B cell (primary cell): Measurements from ENCODE around the gene CAMTA1. TPM values are rescaled to one million over a fixed set of nuclear protein-coding genes. Genes with fewer than 3 reads are reported as not detected.

Experiments
- ATAC-seq: fragments of 200-7000 bp; cut with Tn5 transposase; one replicate; pipeline ENCODE4 v1.10.0; 2021; ENCODE audit warnings: low read depth, mild to moderate bottlenecking, moderate number of reproducible peaks, moderate library complexity
- CTCF ChIA-PET: fragments of 350-600 bp; sonication (Branson Sonifier 250); formaldehyde crosslinking; loops from one replicate; lab custom pipeline; 2021; ENCODE audit warnings: antibody characterized with exemption, inconsistent platforms; lab: Charles Lee
- POLR2A ChIA-PET: fragments of 350-600 bp; sonication (Branson Sonifier 250); formaldehyde crosslinking; loops from one replicate; lab custom pipeline; 2021; ENCODE audit warnings: antibody characterized with exemption; lab: Charles Lee
- DNase-seq: peaks from one replicate; pipeline ENCODE4 v3.0.0; 2013
- H2AFZ ChIP-seq: 2 replicates; pipeline ENCODE4 v1.6.1; 2012; ENCODE audit warnings: mild to moderate bottlenecking, low read depth, low read length; ENCODE audit not compliant: insufficient read depth, poor library complexity, severe bottlenecking
- H3K27ac ChIP-seq, 2 donors: 1 replicate in 1 of 2; 2 replicates in 1 of 2; pipeline ENCODE4 v1.5.1; 2012 to 2013; ENCODE audit warnings: low read length in 2 of 2, mild to moderate bottlenecking in 2 of 2, moderate library complexity in 1 of 2
- H3K27me3 ChIP-seq, 4 experiments: fragments of 200-600 bp in 1 of 4; sonication (generic) in 1 of 4; replicated peaks in 1 of 4; 1 replicate in 2 of 4; 2 replicates in 2 of 4; pipeline versions ENCODE4 v1.6.1 to v1.7.0; 2013 to 2016; ENCODE audit warnings: low read length in 3 of 4, mild to moderate bottlenecking in 2 of 4, mixed read lengths in 1 of 4, moderate library complexity in 1 of 4; ENCODE audit not compliant: insufficient read depth in 4 of 4, control insufficient read depth in 3 of 4; ENCODE audit errors: control extremely low read depth in 1 of 4
- H3K36me3 ChIP-seq, 2 experiments: replicated peaks in 1 of 2; 1 replicate in 1 of 2; 2 replicates in 1 of 2; pipeline versions ENCODE4 v1.6.1 to v1.7.1; 2013; ENCODE audit warnings: low read length in 1 of 2; ENCODE audit not compliant: insufficient read depth in 2 of 2, control insufficient read depth in 1 of 2; ENCODE audit errors: control extremely low read depth in 1 of 2, extremely low read depth in 1 of 2
- H3K4me1 ChIP-seq, 2 donors: fragments of 200-600 bp in 1 of 2; sonication (generic) in 1 of 2; 1 replicate in 1 of 2; 2 replicates in 1 of 2; pipeline versions ENCODE4 v1.5.1 to v1.6.1; 2013 to 2017; ENCODE audit warnings: low read length in 2 of 2; ENCODE audit not compliant: control insufficient read depth in 2 of 2, insufficient read depth in 2 of 2
- H3K4me2 ChIP-seq: replicated peaks from 2 replicates; pipeline ENCODE3; 2012; ENCODE audit warnings: mild to moderate bottlenecking, low read depth, low read length; ENCODE audit not compliant: poor library complexity, severe bottlenecking
- H3K4me3 ChIP-seq, 5 experiments: fragments of 200-600 bp in 1 of 5; sonication (generic) in 1 of 5; 1 replicate in 3 of 5; 2 replicates in 2 of 5; pipeline versions ENCODE4 v1.5.1 to v1.7.0; 2011 to 2016; ENCODE audit warnings: low read length in 4 of 5, mild to moderate bottlenecking in 4 of 5, low read depth in 2 of 5, control low read depth in 1 of 5, moderate library complexity in 1 of 5; ENCODE audit not compliant: insufficient read depth in 1 of 5; ENCODE audit errors: control extremely low read depth in 1 of 5, extremely low read depth in 1 of 5
- H3K79me2 ChIP-seq: fragments of 200-600 bp; sonication (generic); one replicate; pipeline ENCODE4 v1.6.0; 2016; ENCODE audit warnings: low read length; ENCODE audit not compliant: control insufficient read depth, insufficient read depth
- H3K9ac ChIP-seq: fragments of 200-600 bp; sonication (generic); 2 replicates; pipeline ENCODE4 v1.6.1; 2017; ENCODE audit warnings: mild to moderate bottlenecking, low read length, moderate library complexity
- H3K9me3 ChIP-seq, 3 donors: one replicate each; pipeline versions ENCODE4 v1.6.1 to v1.7.1; 2013; ENCODE audit warnings: low read length in 2 of 3; ENCODE audit not compliant: control insufficient read depth in 2 of 3, insufficient read depth in 1 of 3; ENCODE audit errors: control extremely low read depth in 1 of 3
- H4K20me1 ChIP-seq: 2 replicates; pipeline ENCODE4 v1.6.0; 2012; ENCODE audit warnings: mild to moderate bottlenecking, low read length; ENCODE audit not compliant: insufficient read depth, control insufficient read depth, poor library complexity, severe bottlenecking
- H3K27ac Mint-ChIP-seq: one replicate; pipeline ENCODE4 v1.8.0; 2021; ENCODE audit warnings: mixed read lengths
- H3K27me3 Mint-ChIP-seq: one replicate; pipeline ENCODE4 v1.8.0; 2021; ENCODE audit warnings: mixed read lengths
- H3K4me1 Mint-ChIP-seq: one replicate; pipeline ENCODE4 v1.8.0; 2021; ENCODE audit warnings: mixed read lengths
- H3K4me3 Mint-ChIP-seq: one replicate; pipeline ENCODE4 v1.8.0; 2021; ENCODE audit warnings: mixed read lengths
- H3K9me3 Mint-ChIP-seq: one replicate; pipeline ENCODE4 v1.8.0; 2022; ENCODE audit warnings: mixed read lengths; ENCODE audit not compliant: insufficient read depth
- CTCF ChIP-seq: fragments of 200-600 bp; IDR thresholded peaks from one replicate; pipeline ENCODE4 v1.8.0; 2022; ENCODE audit warnings: antibody characterized with exemption, mild to moderate bottlenecking
- EZH2 ChIP-seq: IDR thresholded peaks from 2 replicates; pipeline ENCODE4 v1.6.1; 2012; ENCODE audit warnings: borderline replicate concordance, low read depth, mild to moderate bottlenecking, moderate library complexity, low read length; ENCODE audit not compliant: insufficient read depth, poor library complexity, severe bottlenecking
- WGBS: methylation state at CpG from one replicate; pipeline ENCODE4 v1.1.5; 2013; ENCODE audit warnings: missing lambda C conversion rate; ENCODE audit not compliant: insufficient coverage; 5-methylcytosine and 5-hydroxymethylcytosine counted together
- intact Hi-C: fragments of 100-400 bp; cut with micrococcal nuclease; formaldehyde crosslinking; loops from one replicate; pipeline ENCODE4 v1.10.0; 2022
- polyA plus RNA-seq: library from polyadenylated mRNA; depleted of rRNA; stranded (reverse); fragments of >200 nt; gene quantifications from 2 replicates; pipeline ENCODE4 v1.2.3, GENCODE V29; 2012
- total RNA-seq, 2 donors: library from RNA; stranded (reverse); fragments of 120-200 nt in 1 of 2; gene quantifications; 1 replicate in 1 of 2; 2 replicates in 1 of 2; pipeline versions ENCODE4 v1.2.3 to v1.2.4, GENCODE V29; 2013 to 2022

The CAMTA1 gene
- total and polyA plus RNA-seq, 2 donors (not counting 1 experiment from before 2014, with no cell fraction given): 42.2 to 45.7 TPM

GRCh38 chr1:6951536-6951935 is 166.3 kb downstream of the CAMTA1 start:
- CTCF ChIA-PET: no interaction called here
- Mint-ChIP-seq H3K4me1 (no peaks in the 10 kb centered on the region), H3K27ac (no peak overlapping the region), H3K9me3 (no peaks in the 10 kb centered on the region), H3K27me3 (peaks cover 7% of the 10 kb centered on the region), H3K4me3 (no peak overlapping the region)
- H3K4me2 ChIP-seq: no peak overlapping the region
- H4K20me1 ChIP-seq: no peaks in the 10 kb centered on the region
- no peaks in the 10 kb centered on the region for H3K4me1 ChIP-seq
- H2AFZ ChIP-seq: no peak overlapping the region
- no peak overlapping the region for H3K27ac ChIP-seq
- POLR2A ChIA-PET: no interaction called here
- H3K9me3 ChIP-seq: no peaks in the 10 kb centered on the region
- WGBS: 89% methylated on average over 12 of the region's 12 CpGs
- H3K27me3 ChIP-seq: no peaks in the 10 kb centered on the region
- intact Hi-C loops: no loop called here
- TF ChIP-seq EZH2 (no peak), CTCF (no peak)
- no peak overlapping the region for H3K9ac ChIP-seq
- H3K36me3 ChIP-seq: no peaks in the 10 kb centered on the region
- DNase-seq (no peak), ATAC-seq (no peak)
- no peak overlapping the region for H3K4me3 ChIP-seq
- H3K79me2 ChIP-seq: no peaks in the 10 kb centered on the region

GRCh38 chr1:6953216-6953615 is 168.0 kb downstream of the CAMTA1 start:
- no peak overlapping the region for H3K4me3 Mint-ChIP-seq
- H3K27me3 Mint-ChIP-seq: peaks cover 8% of the 10 kb centered on the region
- intact Hi-C loops: no loop called here
- Histone ChIP-seq H3K27me3 (no peaks in the 10 kb centered on the region), H3K27ac (no peak overlapping the region), H2AFZ (no peak overlapping the region), H3K9ac (no peak overlapping the region), H3K9me3 (no peaks in the 10 kb centered on the region), H4K20me1 (no peaks in the 10 kb centered on the region), H3K4me1 (no peaks in the 10 kb centered on the region), H3K36me3 (no peaks in the 10 kb centered on the region), H3K4me2 (no peak overlapping the region), H3K79me2 (no peaks in the 10 kb centered on the region), H3K4me3 (no peak overlapping the region)
- no peak for DNase-seq
- H3K27ac Mint-ChIP-seq: no peak overlapping the region
- no peak for TF ChIP-seq CTCF
- no peak for TF ChIP-seq EZH2
- 95% methylated on average over 10 of the region's 12 CpGs for WGBS
- H3K9me3 Mint-ChIP-seq: no peaks in the 10 kb centered on the region
- POLR2A ChIA-PET: no interaction called here
- ATAC-seq: no peak
- no peaks in the 10 kb centered on the region for H3K4me1 Mint-ChIP-seq
- CTCF ChIA-PET: no interaction called here
